HG03066 (cell line): Measurements from ENCODE around the gene ZNF516.

ENCODE experiments used
- ATAC-seq: cut with Tn5 transposase; IDR thresholded peaks from one replicate; pipeline ENCODE4 v1.9.1; 2021; ENCODE audit warnings: low read depth; ENCODE audit not compliant: unreplicated experiment

Gene ZNF516

DNA sequence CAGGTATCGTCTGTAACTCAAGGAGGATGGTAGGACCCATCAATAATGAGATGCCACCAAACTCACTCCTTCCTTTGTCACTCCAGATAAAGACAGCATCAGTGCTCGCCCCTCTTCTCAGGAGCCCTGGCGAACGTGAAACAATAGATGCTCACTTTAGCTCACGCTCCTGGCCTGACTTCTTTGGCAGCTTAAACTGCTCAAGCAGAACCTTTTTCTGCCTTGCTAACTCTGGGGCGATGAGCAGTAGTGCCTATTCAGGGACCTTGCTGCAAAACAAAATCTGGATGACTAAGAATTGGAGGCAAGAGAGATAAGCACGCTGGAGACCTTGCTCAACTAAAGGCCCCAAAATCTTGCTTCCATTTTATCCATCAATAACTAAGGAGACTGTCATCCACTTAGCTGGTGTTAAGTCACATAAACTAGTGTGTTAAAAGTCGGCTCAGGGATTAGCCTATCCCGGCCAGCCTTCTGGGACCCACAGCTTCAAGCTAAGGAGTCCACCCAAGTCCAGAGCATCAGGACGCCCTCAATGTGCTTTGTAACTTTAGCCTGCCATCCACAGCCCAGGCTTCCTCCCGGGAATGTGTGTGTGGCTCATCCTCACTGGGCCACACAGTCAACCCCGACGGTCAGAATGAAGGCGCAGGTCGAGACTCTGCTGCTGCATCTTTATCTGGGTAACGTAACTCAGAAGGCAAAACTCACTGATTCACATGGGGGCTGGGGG lies 38.9 kb downstream of the ZNF516 start:
- ATAC-seq, result no peak

- ATAC-seq, result no peak
These were observed 39.9 kb downstream of the ZNF516 start for GRCh38 chr18:76455003-76455676.

DNA sequence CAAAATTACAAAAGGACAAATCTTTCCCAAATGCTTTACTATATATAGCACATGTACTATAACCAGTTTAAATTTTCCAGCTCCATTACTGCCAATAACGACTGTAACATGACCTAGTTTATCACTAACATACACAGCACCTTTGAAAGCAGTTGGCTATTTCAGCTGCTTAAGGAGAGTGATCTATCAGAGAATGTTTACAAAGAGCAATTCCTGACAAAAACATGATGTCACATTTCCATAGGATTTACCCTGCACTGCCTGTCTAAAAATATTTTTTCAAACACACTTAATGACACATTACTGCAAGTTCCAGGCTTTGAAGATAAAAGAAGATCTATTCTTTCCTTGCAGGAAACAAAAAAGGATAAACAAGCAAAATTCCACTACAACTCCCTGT lies 40.6 kb downstream of the ZNF516 start:
- no peak for ATAC-seq

GRCh38 chr18:76453932-76454331 lies 41.1 kb downstream of the ZNF516 start:
- ATAC-seq, result no peak

GRCh38 chr18:76453057-76453561 lies 41.9 kb downstream of the ZNF516 start:
- no peak for ATAC-seq

DNA sequence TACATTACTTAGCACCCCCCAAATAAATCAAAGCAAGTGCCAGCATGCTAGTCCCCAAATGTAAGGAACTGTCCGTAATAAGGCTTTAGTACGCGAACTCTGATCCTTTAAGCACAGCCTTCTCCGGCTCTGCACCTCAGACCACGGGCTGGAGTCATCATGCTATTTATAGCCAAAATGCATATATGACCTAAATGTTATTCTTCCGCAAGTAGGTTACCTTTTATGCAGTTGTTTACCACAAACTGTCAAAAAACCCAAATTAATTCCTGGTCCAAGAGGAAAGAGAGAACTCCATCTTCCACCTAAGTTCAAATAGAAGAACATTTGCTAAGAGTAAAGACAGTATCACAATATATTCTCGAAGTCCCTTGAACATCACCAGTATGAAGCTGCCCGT lies 42.7 kb downstream of the ZNF516 start:
- ATAC-seq, result no peak

DNA sequence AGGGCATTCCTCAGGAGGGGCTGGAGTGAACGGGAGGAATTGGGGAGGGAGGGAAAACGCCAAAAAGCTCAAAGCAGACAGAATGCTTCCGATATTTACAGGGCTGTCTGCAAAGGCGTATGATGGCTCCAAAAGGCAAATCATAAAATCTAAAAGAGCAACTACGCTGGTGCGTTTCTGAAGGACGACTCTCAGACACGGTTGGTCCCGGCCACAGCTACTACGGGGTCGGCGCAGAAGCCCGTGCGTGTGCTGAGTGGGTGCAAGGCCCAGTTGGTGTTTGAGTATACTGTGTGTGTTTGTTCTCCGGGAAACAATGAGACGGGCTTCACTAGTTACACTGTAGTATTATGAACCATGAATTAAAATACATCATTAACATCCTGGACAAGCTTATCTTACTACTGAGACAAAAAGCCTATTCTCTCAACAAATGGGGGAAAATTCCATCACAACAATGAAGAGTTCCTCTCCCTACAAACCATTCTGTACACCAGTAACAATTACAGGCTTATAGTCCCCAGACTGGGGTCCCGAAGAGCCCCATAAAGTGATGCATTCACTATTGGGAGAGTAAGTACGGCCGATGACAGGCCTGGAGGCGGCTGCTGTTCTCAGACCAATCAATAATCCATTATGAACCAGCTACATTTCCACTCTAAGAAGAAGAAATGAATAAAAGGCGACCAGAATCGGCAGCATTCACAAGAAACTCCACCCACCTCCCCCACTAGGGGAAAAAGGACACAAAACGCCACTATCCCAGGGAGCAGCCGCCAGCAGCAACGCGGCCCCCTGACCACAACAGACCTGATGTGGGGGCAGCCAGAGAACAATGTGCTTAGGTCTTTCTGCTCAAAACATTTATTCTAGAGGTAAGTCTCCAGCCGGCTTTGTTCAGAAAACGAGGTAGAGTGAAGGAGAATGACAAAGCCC lies 43.4 kb downstream of the ZNF516 start:
- ATAC-seq, result no peak

DNA sequence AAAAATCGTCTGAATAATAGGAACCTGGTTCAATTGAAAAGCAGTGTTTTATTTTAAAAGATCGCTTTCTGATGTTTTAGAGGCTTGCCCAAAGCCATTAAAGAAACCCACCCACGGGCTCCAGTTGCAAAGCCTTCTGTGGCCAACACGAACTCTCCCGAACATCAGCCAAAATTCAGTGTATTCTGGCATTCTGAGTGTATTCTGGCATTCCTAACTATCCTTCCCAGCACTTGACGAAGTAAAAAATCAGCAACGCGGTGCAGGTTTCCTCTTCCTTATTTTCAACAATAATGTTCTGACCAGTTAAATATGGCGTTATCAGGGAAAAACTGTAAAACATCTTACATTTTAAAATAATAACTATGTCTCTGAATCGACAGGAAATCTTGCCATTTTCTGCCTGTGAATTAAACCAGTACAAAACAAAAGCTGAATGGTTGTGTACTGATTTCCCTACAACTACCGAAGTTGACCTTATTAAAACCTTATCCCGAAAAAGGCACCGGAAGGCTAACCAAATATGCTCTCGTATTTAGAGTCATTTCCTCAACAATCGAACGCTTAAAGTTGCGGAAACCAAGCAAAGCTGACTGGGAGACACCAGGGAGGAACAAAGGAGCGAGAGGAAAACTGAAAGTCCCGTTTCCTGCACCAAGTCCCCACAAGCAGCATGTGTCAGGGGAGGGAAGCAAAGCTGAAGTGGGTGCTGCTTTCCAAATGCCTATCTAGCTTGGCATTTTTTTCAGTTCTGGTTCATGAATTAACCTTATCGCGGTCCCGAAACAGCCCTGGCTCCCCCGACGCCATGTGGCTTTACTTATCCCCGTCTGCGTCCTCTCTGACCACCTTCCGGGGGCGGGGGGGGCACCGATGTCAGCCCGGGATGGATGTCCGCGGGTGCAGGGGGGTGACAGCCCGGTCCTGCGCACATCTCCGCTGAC lies 44.3 kb downstream of the ZNF516 start:
- no peak for ATAC-seq

DNA sequence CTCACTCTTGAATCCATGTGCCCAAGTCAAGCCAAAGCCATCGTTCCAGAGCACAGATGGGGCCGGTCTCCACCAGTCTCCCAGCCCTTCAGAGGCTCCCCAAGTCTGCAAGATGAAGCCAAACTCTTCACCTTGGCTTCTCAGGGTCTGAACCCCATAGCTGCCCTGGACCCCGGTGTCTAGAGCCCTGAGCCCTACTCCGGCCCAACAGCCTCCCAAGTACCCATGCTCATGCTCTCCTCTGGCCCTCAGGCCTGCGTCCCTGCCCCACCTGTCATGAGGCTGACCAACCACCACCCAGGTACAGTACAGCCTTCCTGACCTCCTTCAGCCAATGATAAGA lies 46.0 kb downstream of the ZNF516 start:
- no peak for ATAC-seq

DNA sequence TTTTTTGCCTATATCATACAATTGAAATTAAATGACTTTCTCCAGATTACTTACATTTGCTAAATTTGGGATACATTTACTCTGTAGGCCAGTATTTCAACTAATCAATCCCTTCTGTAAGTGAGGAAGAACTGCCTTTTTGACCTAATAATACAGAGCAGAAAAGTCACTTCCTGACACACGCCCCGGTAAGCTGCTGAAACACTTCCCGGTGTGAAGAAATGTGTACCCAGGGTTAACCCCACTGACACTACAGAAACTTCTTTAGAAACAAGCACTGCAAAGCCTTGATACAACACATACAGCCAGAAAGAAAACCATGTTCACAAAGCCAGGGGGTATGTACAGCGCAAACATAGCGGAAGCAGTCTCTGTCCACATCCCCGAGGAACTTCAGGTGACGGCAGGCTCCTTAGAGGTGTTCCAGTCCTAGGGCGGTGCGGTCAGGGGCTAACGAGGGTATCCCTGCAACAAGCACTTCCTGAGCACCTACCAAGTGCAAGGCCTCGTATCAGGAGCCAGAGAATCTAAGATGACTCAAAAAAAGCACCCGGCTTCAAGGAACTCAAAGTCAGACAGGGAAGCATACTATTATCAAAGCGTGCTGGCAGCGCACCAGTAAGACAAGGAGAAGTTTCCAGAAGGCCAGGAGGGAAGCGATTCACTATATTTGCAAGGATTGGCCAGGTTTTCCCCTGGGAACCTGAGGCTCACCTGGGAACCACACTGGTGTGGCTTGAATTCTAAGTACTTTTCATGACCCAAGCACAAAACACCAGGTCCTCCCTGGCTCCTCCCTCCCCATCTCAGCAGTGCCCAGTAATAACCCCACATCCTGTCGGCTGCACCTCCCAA lies 46.6 kb downstream of the ZNF516 start:
- no peak for ATAC-seq

DNA sequence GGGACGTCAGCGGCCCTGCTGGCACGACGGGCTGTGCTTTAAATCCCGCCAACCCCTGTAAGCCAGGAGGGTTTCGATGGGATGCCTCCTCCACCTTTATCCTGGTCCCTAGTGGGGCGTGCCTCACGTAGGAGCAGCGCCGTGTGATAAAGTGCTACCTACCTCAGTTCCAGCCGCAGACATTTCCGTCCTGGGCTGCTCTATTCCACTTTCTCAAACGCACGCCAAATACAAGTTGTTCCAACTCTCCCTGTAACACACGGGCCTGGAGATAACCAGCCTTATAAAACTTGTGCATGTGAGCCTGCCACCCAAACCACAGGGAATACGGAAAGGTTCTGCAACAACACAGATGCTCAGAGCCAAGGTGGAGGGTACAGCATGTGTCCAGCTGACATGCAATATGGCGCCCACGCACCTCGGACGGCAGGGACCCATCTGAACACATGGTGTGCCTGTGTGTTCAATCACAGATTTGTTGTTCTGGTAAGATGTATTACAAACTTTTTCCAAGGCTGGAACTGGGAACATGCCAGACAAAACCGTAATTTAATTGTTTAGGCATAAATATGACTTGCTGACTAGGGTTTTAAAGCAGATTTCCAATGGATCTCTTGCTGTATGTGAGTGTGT lies 47.7 kb downstream of the ZNF516 start:
- no peak for ATAC-seq

DNA sequence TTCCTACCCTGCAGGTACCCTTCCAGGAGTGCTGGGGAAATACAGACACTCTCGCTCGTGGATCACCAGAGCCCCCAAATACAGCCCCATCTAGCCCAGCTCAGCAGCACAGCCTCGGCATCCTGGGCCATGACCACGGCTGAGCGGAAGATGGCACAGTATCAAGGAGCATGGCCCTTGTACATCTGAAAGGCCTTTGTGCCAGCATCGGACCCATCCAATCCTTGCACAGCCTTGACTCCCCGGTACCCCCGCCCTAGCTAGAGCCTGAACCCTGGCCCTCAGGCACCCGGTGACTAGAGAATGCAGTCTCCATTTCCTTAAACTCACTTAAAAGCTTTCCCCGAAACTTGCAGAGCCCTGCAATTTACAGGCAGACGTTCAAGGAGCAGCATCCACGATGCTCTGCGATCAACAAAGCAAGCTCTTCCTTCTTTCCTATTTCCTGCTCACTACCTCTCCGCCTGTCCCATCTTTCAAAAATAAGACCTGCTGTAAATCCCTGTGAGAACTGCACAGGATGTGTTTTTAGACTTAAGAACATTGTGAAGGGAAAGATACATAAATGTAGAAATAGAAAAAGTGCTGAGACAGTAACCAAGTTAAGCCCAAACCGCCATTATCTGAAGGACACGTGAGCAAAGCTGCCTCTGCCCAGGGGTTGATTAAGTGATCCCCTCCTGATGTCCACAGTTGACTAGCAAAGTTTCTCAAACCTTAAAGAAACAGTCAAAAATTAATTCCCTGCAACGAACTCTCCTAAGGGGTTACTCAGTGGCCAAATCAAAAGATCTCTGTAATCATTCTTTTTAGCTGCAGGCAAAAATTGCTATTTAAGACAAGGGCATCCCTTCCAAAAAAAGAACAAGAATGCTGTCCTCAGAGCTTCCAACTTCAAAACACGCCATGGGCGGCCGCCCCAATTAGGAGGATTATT lies 48.5 kb downstream of the ZNF516 start:
- no peak for ATAC-seq

- no peak for ATAC-seq
These were observed 49.3 kb downstream of the ZNF516 start for GRCh38 chr18:76445741-76446232.

DNA sequence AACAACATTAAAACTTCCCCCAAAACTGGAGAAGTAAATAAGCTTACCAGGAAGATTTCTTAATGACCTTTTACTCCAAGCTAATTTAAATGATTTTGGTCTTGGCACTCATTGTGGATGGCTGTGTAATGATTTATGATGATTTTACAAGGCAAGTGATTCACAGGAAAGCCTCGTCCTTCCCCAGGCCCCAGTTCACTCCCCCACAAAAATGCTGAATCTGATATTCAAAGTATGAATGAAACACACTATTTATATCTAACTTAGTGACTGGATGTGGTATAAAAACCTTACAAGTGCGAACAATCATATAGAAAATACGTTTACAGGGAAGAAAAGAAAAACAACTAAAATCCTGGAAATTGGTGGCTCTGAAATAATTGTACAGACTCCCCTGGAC lies 49.8 kb downstream of the ZNF516 start:
- no peak for ATAC-seq

- ATAC-seq, result no peak
These were observed 50.5 kb downstream of the ZNF516 start for GRCh38 chr18:76444446-76445105.

GRCh38 chr18:76443519-76444445 lies 51.3 kb downstream of the ZNF516 start:
- ATAC-seq, result no peak
